HFFc6 (cell line): ENCODE results near the gene PLXNB3. TPM values are rescaled to one million over a fixed set of nuclear protein-coding genes. Genes with fewer than 3 reads are reported as not detected.

Source experiments
- DNase-seq: peaks from one replicate; pipeline ENCODE4 v3.0.0-alpha.2; 2018
- H3K27ac Mint-ChIP-seq: 2 replicates; pipeline ENCODE4 v1.8.0; 2020; ENCODE audit warnings: mild to moderate bottlenecking, mixed read lengths
- H3K27me3 Mint-ChIP-seq: 2 replicates; pipeline ENCODE4 v1.8.0; 2021; ENCODE audit warnings: mild to moderate bottlenecking, moderate library complexity, mixed read lengths; ENCODE audit not compliant: insufficient read depth
- H3K36me3 Mint-ChIP-seq: 2 replicates; pipeline ENCODE4 v1.8.0; 2021; ENCODE audit warnings: low read depth, mixed read lengths
- H3K4me1 Mint-ChIP-seq: 2 replicates; pipeline ENCODE4 v1.8.0; 2020; ENCODE audit warnings: low read depth, mixed read lengths
- H3K4me3 Mint-ChIP-seq: 2 replicates; pipeline ENCODE4 v1.8.0; 2020; ENCODE audit warnings: mild to moderate bottlenecking, moderate library complexity, mixed read lengths
- H3K9me3 Mint-ChIP-seq: 2 replicates; pipeline ENCODE4 v1.8.0; 2020; ENCODE audit warnings: mild to moderate bottlenecking, mixed read lengths
- CTCF ChIP-seq: fragments of 200-600 bp; sonication (generic); IDR thresholded peaks from 2 replicates; pipeline ENCODE4 v1.5.0; 2021; ENCODE audit warnings: antibody characterized with exemption, mild to moderate bottlenecking
- total RNA-seq, 6 experiments: library from RNA; stranded (reverse); fragmentation: NEBNext Ultra II Directional; extraction: Animal tissue kit (Norgen Biotek cat#: 25700); gene quantifications; 2 replicates in 1 of 6; 3 replicates in 5 of 6; pipeline ENCODE4 v1.2.3, GENCODE V29; 2021

PLXNB3 gene
- total RNA-seq, 6 experiments from 2014 or later = 13.2 to 33.4 (median 15.8) TPM

- Mint-ChIP-seq H3K4me3 (no peak overlapping the region), H3K27ac (no peak overlapping the region), H3K9me3 (no peaks in the 10 kb centered on the region), H3K36me3 (no peaks in the 10 kb centered on the region), H3K4me1 (peaks cover 10% of the 10 kb centered on the region; the same call in 1 of the 2 replicates), H3K27me3 (peaks cover 1% of the 10 kb centered on the region)
- DNase-seq = no peak
- no peak for TF ChIP-seq CTCF
Observed at GRCh38 chrX:153800177-153800722, 36.2 kb downstream of the PLXNB3 start.

- H3K9me3 Mint-ChIP-seq = no peaks in the 10 kb centered on the region
- H3K36me3 Mint-ChIP-seq = no peaks in the 10 kb centered on the region
- peaks cover 7% of the 10 kb centered on the region; the same call in 1 of the 2 replicates for H3K4me1 Mint-ChIP-seq
- no peak overlapping the region for H3K27ac Mint-ChIP-seq
- DNase-seq = no peak
- no peak for TF ChIP-seq CTCF
- no peak overlapping the region for H3K4me3 Mint-ChIP-seq
- H3K27me3 Mint-ChIP-seq = peaks cover 1% of the 10 kb centered on the region
Observed at GRCh38 chrX:153800746-153801145, 36.7 kb downstream of the PLXNB3 start.

- no peak overlapping the region for H3K4me3 Mint-ChIP-seq
- no peaks in the 10 kb centered on the region for H3K36me3 Mint-ChIP-seq
- no peak for DNase-seq
- no peak overlapping the region for H3K27ac Mint-ChIP-seq
- peaks cover 1% of the 10 kb centered on the region for H3K27me3 Mint-ChIP-seq
- no peaks in the 10 kb centered on the region for H3K9me3 Mint-ChIP-seq
- no peak for TF ChIP-seq CTCF
- H3K4me1 Mint-ChIP-seq = no peaks in the 10 kb centered on the region
Observed at GRCh38 chrX:153801669-153802068, 37.6 kb downstream of the PLXNB3 start.

DNA sequence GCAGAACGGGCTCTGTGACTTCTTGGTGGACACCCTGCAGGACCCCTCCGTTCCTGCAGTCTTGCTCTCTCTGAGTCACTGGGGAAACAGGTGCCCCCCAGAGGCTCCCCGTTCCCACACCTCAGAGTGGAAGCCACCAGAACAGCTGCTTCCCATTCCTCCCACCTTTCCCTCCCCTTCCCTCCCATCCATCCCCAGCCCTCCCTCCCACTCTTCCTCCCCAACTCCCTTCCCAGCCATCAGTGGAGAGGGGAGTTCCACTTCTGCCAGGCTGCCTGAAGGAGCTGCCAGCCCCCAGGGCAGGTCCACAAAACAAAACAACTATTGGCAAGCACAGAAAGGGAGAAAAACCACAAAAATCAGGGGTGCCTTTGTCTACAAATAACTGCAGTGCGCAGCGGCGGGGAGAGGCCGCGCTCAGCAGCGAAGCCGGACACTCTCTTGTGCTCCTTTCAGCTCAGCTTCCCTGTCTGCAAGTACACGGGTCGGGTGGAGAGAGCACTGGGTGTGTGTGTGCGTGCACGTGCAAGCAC, 38.5 kb downstream of the PLXNB3 start:
- Mint-ChIP-seq H3K9me3 (no peaks in the 10 kb centered on the region), H3K27ac (no peak overlapping the region), H3K27me3 (peaks cover 1% of the 10 kb centered on the region), H3K4me3 (no peak overlapping the region), H3K4me1 (no peaks in the 10 kb centered on the region), H3K36me3 (no peaks in the 10 kb centered on the region)
- no peak for TF ChIP-seq CTCF
- DNase-seq = no peak

DNA sequence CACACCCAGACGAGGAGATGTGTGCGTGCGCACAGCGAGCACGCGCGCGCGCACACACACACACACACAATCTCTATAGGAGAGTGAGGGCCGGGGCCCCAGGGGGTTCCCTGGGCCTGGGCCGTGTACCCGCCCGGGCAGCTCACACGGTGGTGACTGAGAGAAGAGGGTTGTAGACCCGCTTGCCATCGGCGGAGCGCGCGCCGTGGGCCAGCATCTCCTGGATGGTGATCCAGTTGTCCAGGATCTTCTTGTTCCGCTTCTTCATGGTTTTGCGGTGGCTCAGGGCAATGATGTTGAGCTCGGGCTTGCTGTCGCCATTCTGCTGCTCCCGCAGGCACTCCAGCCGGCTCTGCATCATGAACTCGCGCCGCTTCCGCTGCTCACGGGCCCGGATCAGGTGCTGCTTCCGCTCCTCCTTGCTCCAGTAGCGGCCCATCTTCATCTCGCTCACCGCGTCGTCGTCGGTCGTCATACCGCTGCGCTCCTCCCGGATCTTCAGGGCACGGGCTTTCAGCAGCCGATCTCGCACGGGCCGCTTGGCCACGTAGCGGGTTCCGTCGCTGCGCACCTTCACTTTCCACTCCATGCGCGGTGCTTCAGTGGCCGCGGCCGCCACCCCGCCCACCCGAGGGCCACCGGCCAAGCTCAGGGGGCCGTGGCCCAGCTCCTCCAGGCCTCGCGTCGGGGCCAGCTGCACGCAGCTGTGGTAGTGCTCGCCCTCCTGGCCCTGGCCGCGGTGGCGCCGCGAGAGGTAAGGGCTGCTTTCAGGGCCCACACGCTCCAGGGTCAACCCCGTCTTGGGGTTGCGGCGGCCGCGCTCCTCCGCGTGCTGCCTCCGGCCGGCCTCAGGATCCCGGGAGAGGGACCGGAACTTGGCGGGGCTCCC, 39.4 kb downstream of the PLXNB3 start:
- H3K36me3 Mint-ChIP-seq = no peaks in the 10 kb centered on the region
- no peaks in the 10 kb centered on the region for H3K4me1 Mint-ChIP-seq
- no peak overlapping the region for H3K27ac Mint-ChIP-seq
- TF ChIP-seq CTCF = no peak
- no peak for DNase-seq
- no peaks in the 10 kb centered on the region for H3K9me3 Mint-ChIP-seq
- H3K4me3 Mint-ChIP-seq = no peak overlapping the region
- H3K27me3 Mint-ChIP-seq = peaks cover 1% of the 10 kb centered on the region
